GM23248 (cell line): ENCODE measurements around the gene PEAK3.

Source experiments
- EZH2 ChIP-seq: fragments of 200-600 bp; sonication (generic); IDR thresholded peaks from 2 replicates; pipeline ENCODE4 v1.6.1; 2018; ENCODE audit warnings: antibody characterized with exemption, mild to moderate bottlenecking; ENCODE audit not compliant: insufficient read depth, poor library complexity, severe bottlenecking
- EZH2phosphoT487 ChIP-seq: fragments of 200-600 bp; sonication (generic); IDR thresholded peaks from 2 replicates; pipeline ENCODE4 v1.6.1; 2018; ENCODE audit warnings: antibody characterized with exemption, moderate library complexity, mild to moderate bottlenecking, low read depth; ENCODE audit not compliant: insufficient read depth

- no peak for TF ChIP-seq EZH2
- TF ChIP-seq EZH2phosphoT487: no peak
Observed at GRCh38 chr19:2283835-2284507, 2.0 kb upstream of the PEAK3 start.
